K562 (cell line): ENCODE measurements around the gene PRR5. TPM values are rescaled to one million over a fixed set of nuclear protein-coding genes. Genes with fewer than 3 reads are reported as not detected.

Source experiments
- ATAC-seq: fragments of 200-7000 bp; cut with Tn5 transposase; 3 replicates; pipeline ENCODE4 v1.9.1; 2020; ENCODE audit warnings: moderate library complexity
- BruUV-seq: library from RNA; stranded (reverse); fragments of 400-500 nt; replicated peaks from 2 replicates; lab custom pipeline; 2021; lab: Mats Ljungman, UMichigan
- CTCF ChIA-PET: fragments of 300-600 bp; formaldehyde crosslinking; extraction: SDS; loops from one replicate; lab custom pipeline; 2021; ENCODE audit warnings: low intra/inter-chr PET ratio; lab: Yijun Ruan, JAX
- POLR2A ChIA-PET: fragments of 300-600, 350-650 bp; sonication (Branson Sonifier 250); formaldehyde crosslinking; extraction: SDS; loops from one replicate; lab custom pipeline; 2021; ENCODE audit warnings: antibody characterized with exemption, inconsistent platforms; lab: Yijun Ruan, JAX
- DNase-seq, 4 experiments: peaks; one replicate each; pipeline versions ENCODE4 v3.0.0 to v3.0.0-alpha.2; 2011 to 2018; ENCODE audit warnings: low spot score in 3 of 4, mixed read lengths in 3 of 4; ENCODE audit errors: extremely low read depth in 1 of 4
- FAIRE-seq: peaks from 2 replicates; lab custom pipeline; 2011; peaks lifted over from hg19 to GRCh38; lab: Jason Lieb, UNC
- H2AFZ ChIP-seq: 2 replicates; pipeline ENCODE4 v1.6.0; 2011; ENCODE audit warnings: low read depth, low read length, control low read depth, inconsistent platforms
- H3K27ac ChIP-seq: fragments of 200-600 bp; 3 replicates; pipeline ENCODE4 v1.8.0; 2011; ENCODE audit warnings: low read depth, mild to moderate bottlenecking, control low read depth, inconsistent platforms, low read length, moderate library complexity, mixed read lengths; ENCODE audit errors: extremely low read depth
- H3K27me3 ChIP-seq, 2 experiments: fragments of 300-600 bp in 1 of 2; 2 replicates in 1 of 2; 3 replicates in 1 of 2; pipeline versions ENCODE4 v1.6.0 to v1.8.0; 2011; ENCODE audit warnings: inconsistent platforms in 2 of 2, low read length in 2 of 2, mild to moderate bottlenecking in 1 of 2, mixed read lengths in 1 of 2, moderate library complexity in 1 of 2; ENCODE audit not compliant: control insufficient read depth in 2 of 2, insufficient read depth in 2 of 2
- H3K36me3 ChIP-seq: fragments of 300-600 bp; 3 replicates; pipeline ENCODE4 v1.8.0; 2011; ENCODE audit warnings: mild to moderate bottlenecking, low read length, inconsistent platforms; ENCODE audit not compliant: control insufficient read depth, insufficient read depth
- H3K4me1 ChIP-seq, 2 experiments: fragments of 200-600 bp in 1 of 2; replicated peaks in 1 of 2; 2 replicates in 1 of 2; 3 replicates in 1 of 2; pipeline versions ENCODE4 v1.5.1 to v1.8.0; 2011; ENCODE audit warnings: inconsistent platforms in 2 of 2, low read length in 2 of 2, mild to moderate bottlenecking in 1 of 2, mixed read lengths in 1 of 2, moderate library complexity in 1 of 2; ENCODE audit not compliant: control insufficient read depth in 2 of 2, insufficient read depth in 2 of 2
- H3K4me2 ChIP-seq: 2 replicates; pipeline ENCODE4 v1.6.1; 2011; ENCODE audit warnings: low read length, control low read depth, inconsistent platforms, mixed read lengths; ENCODE audit not compliant: insufficient read depth
- H3K4me3 ChIP-seq: fragments of 200-600 bp; sonication (generic), shearing (Covaris generic); 2 replicates; pipeline ENCODE4 v1.5.1; 2016; ENCODE audit warnings: control low read depth, inconsistent platforms
- H3K79me2 ChIP-seq: fragments of 200-600 bp; 3 replicates; pipeline ENCODE4 v1.8.0; 2011; ENCODE audit warnings: low read length, inconsistent platforms; ENCODE audit not compliant: control insufficient read depth, insufficient read depth
- H3K9ac ChIP-seq, 2 experiments: 2 replicates each; pipeline versions ENCODE4 v1.6.0 to v1.6.1; 2011; ENCODE audit warnings: low read depth in 2 of 2, low read length in 2 of 2, control low read depth in 1 of 2, inconsistent platforms in 1 of 2, mild to moderate bottlenecking in 1 of 2, mixed read lengths in 1 of 2; ENCODE audit not compliant: insufficient read depth in 1 of 2
- H3K9me1 ChIP-seq: one replicate; pipeline ENCODE4 v1.6.0; 2011; ENCODE audit warnings: inconsistent platforms, mild to moderate bottlenecking, low read length, moderate library complexity; ENCODE audit not compliant: control insufficient read depth, insufficient read depth
- H3K9me3 ChIP-seq: replicated peaks from 2 replicates; pipeline ENCODE4 v1.5.1; 2011; ENCODE audit warnings: low read depth, low read length, inconsistent platforms; ENCODE audit not compliant: control insufficient read depth, insufficient read depth
- H4K20me1 ChIP-seq: replicated peaks from 2 replicates; pipeline ENCODE4 v1.6.1; 2011; ENCODE audit warnings: low read length, inconsistent platforms, mixed read lengths; ENCODE audit not compliant: control insufficient read depth, insufficient read depth
- FOXJ2 ChIP-seq: fragments of 200-800 bp; sonication (Bioruptor generic); IDR thresholded peaks from 2 replicates; pipeline ENCODE4 v1.6.1; 2016; ENCODE audit warnings: missing genetic modification characterization, missing compliant biosample characterization
- NR2F6 ChIP-seq: fragments of 450-650 bp; formaldehyde crosslinking; IDR thresholded peaks from 2 replicates; pipeline ENCODE4 v1.4.0; 2020; ENCODE audit warnings: mild to moderate bottlenecking
- PCBP2 ChIP-seq: fragments of 200-400 bp; formaldehyde crosslinking; IDR thresholded peaks from 2 replicates; pipeline ENCODE4 v1.6.1; 2018; ENCODE audit warnings: low read length, low read depth, mild to moderate bottlenecking, moderate library complexity; ENCODE audit not compliant: poor library complexity, severe bottlenecking
- RBM25 ChIP-seq: fragments of 200-400 bp; formaldehyde crosslinking; IDR thresholded peaks from 2 replicates; pipeline ENCODE4 v1.6.1; 2018; ENCODE audit warnings: low read length, low read depth, moderate library complexity; ENCODE audit not compliant: severe bottlenecking
- WGBS: fragments of 100-300 bp; shearing (Covaris generic); methylation state at CpG from one replicate; pipeline ENCODE4 v1.1.6; 2016; ENCODE audit warnings: low coverage, mixed read lengths; ENCODE audit not compliant: insufficient coverage; ENCODE audit errors: missing lambda C conversion rate; 5-methylcytosine and 5-hydroxymethylcytosine counted together
- in situ Hi-C: fragments of 300-500 bp; cut with MboI; formaldehyde crosslinking; loops from 4 replicates; pipeline ENCODE4 v1.15.0; 2018; ENCODE audit warnings: inconsistent platforms, mixed read lengths
- intact Hi-C: fragments of 100-400 bp; cut with micrococcal nuclease; formaldehyde crosslinking; loops from 2 replicates; pipeline ENCODE4 v1.14.2; 2022
- polyA plus RNA-seq, 8 experiments: library from polyadenylated mRNA; depleted of rRNA in 4 of 8; stranded (reverse) in 5 of 8; unstranded in 3 of 8; fragments of >200 nt; fragmentation: Nextera tagmentation in 2 of 8; fragmentation: Illumina TruSeq in 1 of 8; extraction: Ambion mirVana in 2 of 8; extraction: Trizol in 1 of 8; gene quantifications; 2 replicates each; pipeline versions ENCODE4 v1.2.1 to v1.2.3, GENCODE V29; 2011 to 2014; ENCODE audit warnings: inconsistent platforms in 1 of 8, missing spikeins in 1 of 8
- total RNA-seq, 7 experiments: library from RNA; depleted of rRNA in 6 of 7; stranded (reverse); fragments of >200 nt in 6 of 7; fragmentation: Illumina TruSeq in 2 of 7; extraction: Trizol in 2 of 7; gene quantifications; 2 replicates each; pipeline versions ENCODE4 v1.2.1 to v1.2.3, GENCODE V29; 2011 to 2021; ENCODE audit warnings: low replicate concordance in 1 of 7
- TF ChIP-seq, protein P1 (sequence below): fragments of 450-650 bp; formaldehyde crosslinking; IDR thresholded peaks from 2 replicates; pipeline ENCODE4 v1.4.0; 2020; ENCODE audit warnings: mild to moderate bottlenecking, moderate library complexity

PRR5 gene
- total and polyA plus RNA-seq, 9 of the 15 experiments (the other 6 are each of a cell fraction or from before 2014, with no cell fraction given), result 0.13 to 21.0 (median 7.5) TPM

DNA sequence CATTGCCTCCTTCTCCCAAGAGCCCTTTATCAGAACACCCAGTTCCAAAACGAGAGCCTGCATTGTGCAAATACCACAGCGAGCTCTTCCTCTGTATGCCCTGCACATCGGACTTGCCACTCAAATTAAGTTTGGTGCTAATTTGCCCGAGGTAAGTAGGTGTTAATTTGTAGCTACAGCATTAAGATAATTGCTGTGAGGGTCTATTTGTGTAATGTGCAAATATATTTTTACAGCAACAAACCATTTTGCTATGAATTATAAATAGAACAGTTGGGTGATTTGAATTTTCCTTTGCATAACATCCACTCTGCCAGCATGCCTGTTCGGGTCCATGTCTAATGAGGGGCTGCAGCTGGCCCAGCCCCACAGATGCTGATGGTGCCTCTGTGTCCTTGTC, 58.5 kb downstream of the PRR5 start:
- TF ChIP-seq FOXJ2 (tag) (no peak), NR2F6 (CRISPR knock-in tag) (no peak)
- in situ Hi-C loops, result no loop called here
- no peak for DNase-seq
- no peak overlapping the region for H3K27ac ChIP-seq
- no peaks in the 10 kb centered on the region for H3K36me3 ChIP-seq
- no peak overlapping the region for H3K4me3 ChIP-seq
- H3K9ac ChIP-seq, result no peak overlapping the region
- no peaks in the 10 kb centered on the region for H3K9me1 ChIP-seq
- 5% methylated on average over 5 of the region's 5 CpGs for WGBS
- H2AFZ ChIP-seq, result no peak overlapping the region
- intact Hi-C loops, result no loop called here
- H4K20me1 ChIP-seq, result 0 out of 2 replicates have a peak, but pooled peaks cover 4% of the 10 kb centered on the region
- ChIA-PET CTCF (no interaction called here), POLR2A (interaction anchor here (0.6 kb wide), 1 partner anchor 615 kb away, joined by 3 read pairs; no protein-coding TSS in a partner anchor)
- FAIRE-seq, result no peak
- no peaks in the 10 kb centered on the region for H3K79me2 ChIP-seq
- peaks cover 2 to 30% of the 10 kb centered on the region in 2 experiments; a peak in 3 of 5 replicates for H3K27me3 ChIP-seq
- no peak overlapping the region for H3K4me2 ChIP-seq
- H3K9me3 ChIP-seq, result no peaks in the 10 kb centered on the region
- no TSS peak for BruUV-seq
- ATAC-seq, result no peak
- no peaks in the 10 kb centered on the region; a peak in 1 of 5 replicates for H3K4me1 ChIP-seq

DNA sequence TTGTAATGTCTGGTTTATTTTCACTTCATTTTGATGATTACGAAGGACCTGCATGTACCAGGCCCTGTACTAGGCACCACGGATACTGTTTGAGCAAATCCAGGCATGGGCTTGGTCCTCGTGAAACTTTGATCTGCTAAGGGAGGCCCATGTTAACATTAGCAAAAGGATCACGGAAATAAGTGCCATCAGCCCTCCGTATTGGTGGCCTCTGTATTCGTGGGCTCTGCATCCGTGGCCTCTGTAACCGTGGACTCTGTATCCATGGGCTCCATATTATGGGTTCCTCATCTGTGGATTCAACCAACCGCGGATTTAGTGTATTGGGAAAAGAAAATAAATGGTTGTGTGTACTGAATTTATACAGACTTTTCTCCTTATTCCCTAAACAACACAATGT, 59.0 kb downstream of the PRR5 start:
- H3K79me2 ChIP-seq, result no peaks in the 10 kb centered on the region
- no peak for ATAC-seq
- H3K36me3 ChIP-seq, result no peaks in the 10 kb centered on the region
- CTCF ChIA-PET, result no interaction called here
- intact Hi-C loops, result no loop called here
- BruUV-seq, result no TSS peak
- FAIRE-seq, result no peak
- peak; percentile 36 for TF ChIP-seq RBM25
- TF ChIP-seq PCBP2, result no peak
- TF ChIP-seq, protein P1, sequence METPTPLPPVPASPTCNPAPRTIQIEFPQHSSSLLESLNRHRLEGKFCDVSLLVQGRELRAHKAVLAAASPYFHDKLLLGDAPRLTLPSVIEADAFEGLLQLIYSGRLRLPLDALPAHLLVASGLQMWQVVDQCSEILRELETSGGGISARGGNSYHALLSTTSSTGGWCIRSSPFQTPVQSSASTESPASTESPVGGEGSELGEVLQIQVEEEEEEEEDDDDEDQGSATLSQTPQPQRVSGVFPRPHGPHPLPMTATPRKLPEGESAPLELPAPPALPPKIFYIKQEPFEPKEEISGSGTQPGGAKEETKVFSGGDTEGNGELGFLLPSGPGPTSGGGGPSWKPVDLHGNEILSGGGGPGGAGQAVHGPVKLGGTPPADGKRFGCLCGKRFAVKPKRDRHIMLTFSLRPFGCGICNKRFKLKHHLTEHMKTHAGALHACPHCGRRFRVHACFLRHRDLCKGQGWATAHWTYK, result peak; percentile 72; the same call in 1 of the 2 replicates
- H3K27me3 ChIP-seq, result peaks cover 2 to 30% of the 10 kb centered on the region in 2 experiments; a peak in 3 of 5 replicates
- H3K27ac ChIP-seq, result no peak overlapping the region
- H3K4me2 ChIP-seq, result no peak overlapping the region
- no peaks in the 10 kb centered on the region for H3K9me3 ChIP-seq
- DNase-seq, result no peak
- H2AFZ ChIP-seq, result no peak overlapping the region
- H3K9ac ChIP-seq, result no peak overlapping the region
- H3K9me1 ChIP-seq, result no peaks in the 10 kb centered on the region
- 5% methylated on average over 9 of the region's 10 CpGs for WGBS
- POLR2A ChIA-PET, result no interaction called here
- 0 out of 2 replicates have a peak, but pooled peaks cover 4% of the 10 kb centered on the region for H4K20me1 ChIP-seq
- no peaks in the 10 kb centered on the region; a peak in 1 of 5 replicates for H3K4me1 ChIP-seq
- no peak overlapping the region for H3K4me3 ChIP-seq
- in situ Hi-C loops, result no loop called here
